Vagina (tissue), 2 donors: ENCODE results near the gene CDKN2D.

ENCODE experiments used
- POLR2A ChIP-seq, 2 donors: fragments of 450-650 bp; IDR thresholded peaks; one replicate each; pipeline ENCODE4 v1.6.1; 2017; ENCODE audit warnings: antibody characterized with exemption in 2 of 2, mild to moderate bottlenecking in 2 of 2, moderate library complexity in 2 of 2
- POLR2AphosphoS5 ChIP-seq, 2 donors: sonication (generic); formaldehyde crosslinking; IDR thresholded peaks; one replicate each; pipeline ENCODE4 v1.9.0; 2017; ENCODE audit warnings: antibody characterized with exemption in 2 of 2, mild to moderate bottlenecking in 2 of 2, low read depth in 1 of 2; ENCODE audit not compliant: insufficient read depth in 1 of 2
- TF ChIP-seq, protein P1 (sequence below), 3 experiments: fragments of 450-650 bp in 2 of 3; fragments of 200-600 bp in 1 of 3; sonication (generic) in 1 of 3; IDR thresholded peaks; one replicate each; pipeline ENCODE4 v1.5.1; 2017 to 2019; ENCODE audit warnings: antibody characterized with exemption in 3 of 3, mild to moderate bottlenecking in 2 of 3, moderate library complexity in 2 of 3

DNA sequence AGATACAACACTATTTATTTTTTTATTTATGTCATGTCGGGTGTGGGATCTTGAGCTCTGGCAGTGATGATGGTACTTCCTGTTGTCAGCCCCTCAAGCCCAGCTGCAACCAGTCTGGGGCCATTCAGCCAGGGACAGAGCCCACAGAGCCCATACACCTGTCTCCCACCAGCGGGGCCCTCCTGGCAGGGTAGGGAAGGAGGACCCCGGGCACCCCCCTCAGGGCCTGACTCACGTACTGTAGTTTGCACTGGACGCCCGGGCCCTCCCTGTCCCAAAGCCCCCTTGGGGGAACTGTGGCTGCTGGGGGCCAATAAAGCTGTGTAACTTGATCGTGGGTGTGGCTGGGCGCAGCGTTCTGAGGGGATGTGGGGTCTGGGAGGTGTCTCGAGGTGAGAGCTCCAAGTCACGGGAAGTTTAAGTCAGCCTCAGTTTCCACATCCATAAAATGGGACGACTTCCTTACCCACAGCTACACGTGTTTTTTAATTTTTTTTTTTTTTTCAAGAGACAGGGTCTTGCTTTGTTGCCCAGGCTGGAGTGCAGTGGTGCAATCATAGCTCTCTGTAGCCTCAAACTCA, 15.6 kb downstream of the CDKN2D start:
- TF ChIP-seq, protein P1, sequence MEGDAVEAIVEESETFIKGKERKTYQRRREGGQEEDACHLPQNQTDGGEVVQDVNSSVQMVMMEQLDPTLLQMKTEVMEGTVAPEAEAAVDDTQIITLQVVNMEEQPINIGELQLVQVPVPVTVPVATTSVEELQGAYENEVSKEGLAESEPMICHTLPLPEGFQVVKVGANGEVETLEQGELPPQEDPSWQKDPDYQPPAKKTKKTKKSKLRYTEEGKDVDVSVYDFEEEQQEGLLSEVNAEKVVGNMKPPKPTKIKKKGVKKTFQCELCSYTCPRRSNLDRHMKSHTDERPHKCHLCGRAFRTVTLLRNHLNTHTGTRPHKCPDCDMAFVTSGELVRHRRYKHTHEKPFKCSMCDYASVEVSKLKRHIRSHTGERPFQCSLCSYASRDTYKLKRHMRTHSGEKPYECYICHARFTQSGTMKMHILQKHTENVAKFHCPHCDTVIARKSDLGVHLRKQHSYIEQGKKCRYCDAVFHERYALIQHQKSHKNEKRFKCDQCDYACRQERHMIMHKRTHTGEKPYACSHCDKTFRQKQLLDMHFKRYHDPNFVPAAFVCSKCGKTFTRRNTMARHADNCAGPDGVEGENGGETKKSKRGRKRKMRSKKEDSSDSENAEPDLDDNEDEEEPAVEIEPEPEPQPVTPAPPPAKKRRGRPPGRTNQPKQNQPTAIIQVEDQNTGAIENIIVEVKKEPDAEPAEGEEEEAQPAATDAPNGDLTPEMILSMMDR (IDR thresholded peaks at IDR 0.05) = no peak
- no peak for TF ChIP-seq POLR2A (IDR thresholded peaks at IDR 0.05)
- no peak for TF ChIP-seq POLR2AphosphoS5 (IDR thresholded peaks at IDR 0.05; ENCODE audit: insufficient read depth in 1 of 2, low read depth in 1 of 2)
